ENCODE measurements around the gene CALN1. TPM values are rescaled to one million over a fixed set of nuclear protein-coding genes. Genes with fewer than 3 reads are reported as not detected.

The CALN1 gene
- total RNA-seq, 1 experiment from 2014 or later, result not detected

DNA sequence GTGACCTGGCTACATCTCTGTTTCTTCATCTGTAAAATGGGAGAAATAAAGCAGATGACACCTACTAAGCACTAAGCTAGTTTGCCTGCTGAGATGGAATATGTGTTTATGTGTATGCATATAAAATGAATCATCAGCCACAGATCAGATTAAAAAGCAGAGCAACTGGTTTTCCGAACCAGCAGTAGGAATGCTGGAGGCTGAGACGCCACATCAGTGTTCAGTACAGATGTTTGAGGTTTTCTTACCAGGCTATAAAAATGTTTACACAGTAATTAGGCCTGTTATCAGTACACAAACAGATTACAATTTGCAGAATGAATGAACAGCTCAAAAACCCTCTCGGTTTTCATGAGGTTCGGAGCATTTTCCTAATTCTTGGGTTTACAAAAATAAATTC is 85.8 kb downstream of the CALN1 start:
- peak; percentile 88 for DNase-seq (ENCODE audit: low spot score)

DNA sequence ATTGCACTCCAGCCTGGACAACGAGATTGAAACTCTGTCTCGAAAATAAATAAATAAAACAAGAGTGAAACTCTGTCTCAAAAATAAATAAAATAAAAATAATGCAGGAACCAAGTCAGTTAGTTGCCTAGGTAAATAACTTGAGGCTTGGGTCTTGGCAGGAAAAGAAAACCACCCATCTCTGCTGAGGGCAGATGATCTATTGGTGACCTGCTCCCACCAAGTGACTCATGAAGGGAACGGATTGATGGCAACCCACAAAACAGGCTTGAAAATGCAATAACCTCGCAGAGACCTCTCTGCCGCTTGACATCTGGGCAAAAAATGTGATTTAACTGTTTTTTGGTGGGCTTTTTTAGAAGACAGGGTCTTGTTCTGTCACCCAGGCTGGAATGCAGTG is 86.6 kb downstream of the CALN1 start:
- no peak for DNase-seq (ENCODE audit: low spot score)

DNA sequence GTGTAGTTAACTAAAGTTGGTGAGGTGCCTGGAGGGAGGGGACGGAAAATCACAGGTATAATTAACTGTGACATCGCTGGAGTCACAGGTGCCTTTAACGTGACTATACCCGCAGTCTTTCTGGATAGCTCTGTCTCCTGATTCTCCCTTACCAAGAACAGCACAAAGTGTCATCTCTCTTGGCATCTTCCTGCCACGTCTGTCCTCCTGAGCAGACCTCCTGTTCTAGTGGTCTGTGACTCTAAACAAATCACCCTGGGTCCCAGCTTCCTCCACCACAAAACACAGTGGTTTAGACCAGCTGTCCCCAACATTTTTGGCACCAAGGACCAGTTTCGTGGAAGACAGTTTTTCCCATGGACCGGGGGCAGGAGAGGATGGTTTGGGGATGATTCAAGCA is 90.5 kb downstream of the CALN1 start:
- no peak for DNase-seq (ENCODE audit: low spot score)

DNA sequence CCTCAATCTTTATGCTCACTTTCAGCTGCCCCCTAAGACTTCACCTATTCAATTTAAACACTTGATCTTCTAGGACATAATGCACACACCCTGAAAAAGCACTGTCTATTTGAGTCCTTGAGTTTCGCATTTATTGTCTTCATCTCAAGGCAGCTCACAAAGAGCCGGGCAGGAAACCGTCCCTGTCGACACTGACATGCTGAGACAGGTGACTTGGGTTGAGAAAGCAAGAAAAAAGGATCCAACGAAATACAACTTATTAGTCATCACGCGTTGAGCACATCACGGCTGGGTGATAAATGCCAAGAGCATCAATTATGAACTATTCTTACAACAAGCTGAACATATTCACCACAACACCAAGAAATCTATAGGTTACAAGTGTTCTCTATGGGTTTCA is 91.1 kb downstream of the CALN1 start:
- DNase-seq (ENCODE audit: low spot score), result no peak

DNA sequence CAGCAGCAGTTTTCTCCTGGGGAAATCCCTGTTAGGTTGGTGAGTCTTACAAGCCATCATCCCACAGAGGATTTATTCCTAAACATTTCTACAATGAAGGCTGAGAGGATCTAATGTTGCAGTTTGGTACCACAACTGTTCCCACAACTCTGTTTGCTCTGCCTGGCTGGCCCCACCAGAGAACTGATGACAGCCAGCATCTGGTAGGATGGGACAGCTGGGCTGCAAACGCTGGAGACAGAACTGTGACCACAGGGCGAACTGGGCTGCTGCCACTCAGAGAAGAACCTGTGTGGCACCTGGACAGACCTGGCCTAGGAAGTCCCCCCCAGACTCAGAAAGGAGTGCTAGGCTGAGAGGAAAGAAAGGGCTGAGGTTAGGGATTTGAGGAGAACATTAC is 94.8 kb downstream of the CALN1 start:
- no peak for DNase-seq (ENCODE audit: low spot score)

DNA sequence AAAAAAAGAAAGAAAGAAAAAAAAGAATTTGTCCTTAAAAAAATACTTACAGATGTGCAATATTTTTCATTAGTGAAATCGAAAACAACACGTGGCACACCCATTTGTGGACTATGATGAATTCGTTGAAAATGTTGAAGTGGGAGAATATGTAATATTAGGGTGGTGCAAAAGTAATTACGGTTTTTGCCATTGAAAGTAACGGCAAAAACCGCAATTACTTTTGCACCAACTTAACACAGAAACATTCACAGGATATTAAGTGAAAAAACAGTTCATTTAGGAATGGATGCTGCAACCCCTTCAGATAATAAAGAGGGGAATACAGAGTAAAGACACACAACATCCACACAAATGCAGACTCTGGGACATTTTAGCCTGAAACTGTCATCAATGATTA is 96.0 kb downstream of the CALN1 start:
- no peak for DNase-seq (ENCODE audit: low spot score)

DNA sequence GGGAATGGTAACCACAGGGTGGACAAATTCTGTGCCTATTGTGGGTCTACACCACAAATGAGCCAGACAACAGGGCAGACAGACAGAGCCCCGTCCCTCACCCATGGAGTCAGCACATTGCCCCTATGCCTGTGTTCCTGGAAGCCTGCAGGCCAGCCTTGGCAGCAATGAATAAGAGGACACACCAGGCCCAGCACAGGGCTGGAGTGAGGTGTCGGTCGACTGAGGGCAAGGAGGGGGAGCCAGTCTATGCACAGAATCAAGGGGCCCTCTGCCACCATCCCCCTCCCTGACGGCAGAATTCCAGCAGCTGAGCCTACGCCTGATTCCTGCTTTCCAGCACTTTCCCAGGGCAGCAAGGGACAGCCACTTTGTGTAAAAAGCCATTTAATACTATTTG is 98.2 kb downstream of the CALN1 start:
- no peak for DNase-seq (ENCODE audit: low spot score)

DNA sequence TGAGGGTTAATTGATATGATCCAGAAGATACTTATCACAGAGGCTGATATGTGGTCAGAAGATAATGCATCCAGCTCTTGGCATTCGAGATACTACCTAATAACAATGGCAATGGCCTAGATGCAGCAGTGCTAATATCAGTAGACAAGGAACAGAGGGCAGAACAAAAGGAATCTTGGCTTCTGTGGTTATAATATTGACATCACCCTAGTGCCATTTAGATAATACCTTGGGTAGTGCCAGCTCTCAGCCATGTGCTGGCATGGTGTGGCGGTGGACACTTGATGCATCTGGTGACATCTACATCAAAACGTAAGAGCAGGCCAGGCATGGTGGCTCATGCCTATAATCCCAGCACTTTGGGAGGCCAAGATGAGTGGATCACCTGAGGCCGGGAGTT is 101.8 kb downstream of the CALN1 start:
- DNase-seq (ENCODE audit: low spot score), result no peak

DNA sequence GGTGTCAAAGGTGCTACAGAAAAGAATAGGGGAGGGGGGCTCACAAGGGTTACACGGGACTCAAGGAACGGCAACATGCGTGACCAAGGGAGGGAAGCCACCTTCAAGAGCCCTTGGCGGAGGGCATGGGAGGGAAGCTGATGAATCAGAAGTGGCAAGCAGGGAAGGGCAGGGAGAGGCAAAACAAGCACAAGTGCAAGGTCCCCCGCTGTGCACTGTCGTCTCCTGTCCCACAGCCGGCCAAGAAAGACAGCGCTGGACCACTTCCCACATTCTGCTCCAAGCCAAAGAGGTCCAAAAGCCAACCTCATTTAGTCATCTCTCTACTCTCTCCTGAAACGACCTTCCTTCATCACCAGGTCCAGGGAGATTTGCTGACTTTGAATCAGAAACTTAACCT is 102.7 kb downstream of the CALN1 start:
- DNase-seq (ENCODE audit: low spot score), result no peak

DNA sequence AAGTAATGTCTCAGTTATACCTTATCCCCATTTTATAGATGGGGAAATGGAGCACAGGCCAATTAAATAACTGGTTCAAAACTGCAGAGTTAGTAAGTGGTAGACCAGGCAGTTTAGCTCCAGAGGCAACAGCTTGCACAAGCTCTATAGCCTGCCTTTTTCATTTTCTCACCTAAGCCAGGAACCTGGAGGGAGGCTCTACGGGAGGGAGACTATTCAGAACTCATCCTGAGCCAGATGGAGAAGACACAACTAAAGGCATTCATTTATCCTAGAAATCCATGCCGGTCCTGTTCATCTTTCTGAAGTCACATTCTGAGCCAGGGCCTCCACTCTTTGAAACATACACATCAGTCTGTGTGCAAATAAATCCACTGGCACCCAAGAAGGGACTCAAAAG is 103.2 kb downstream of the CALN1 start:
- no peak for DNase-seq (ENCODE audit: low spot score)

DNA sequence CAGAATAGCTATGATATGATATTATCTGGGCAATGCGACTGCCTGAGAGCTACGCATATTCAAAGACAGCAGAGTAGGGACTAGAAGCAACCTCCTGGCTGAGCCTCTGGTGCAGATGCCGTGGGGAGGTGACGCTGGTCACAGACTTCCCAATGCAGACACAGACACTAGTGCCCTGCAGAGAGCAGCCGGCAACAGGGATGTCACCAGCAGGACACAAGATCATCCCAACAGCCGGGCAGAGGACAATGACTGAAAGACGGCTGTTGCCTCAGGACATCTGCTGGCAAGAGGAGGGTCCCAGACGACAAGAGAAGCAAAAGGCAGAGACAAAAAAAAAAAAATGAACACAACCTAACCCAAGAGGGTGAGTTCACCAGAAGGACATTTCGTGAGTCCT is 104.6 kb downstream of the CALN1 start:
- DNase-seq (ENCODE audit: low spot score), result no peak

DNA sequence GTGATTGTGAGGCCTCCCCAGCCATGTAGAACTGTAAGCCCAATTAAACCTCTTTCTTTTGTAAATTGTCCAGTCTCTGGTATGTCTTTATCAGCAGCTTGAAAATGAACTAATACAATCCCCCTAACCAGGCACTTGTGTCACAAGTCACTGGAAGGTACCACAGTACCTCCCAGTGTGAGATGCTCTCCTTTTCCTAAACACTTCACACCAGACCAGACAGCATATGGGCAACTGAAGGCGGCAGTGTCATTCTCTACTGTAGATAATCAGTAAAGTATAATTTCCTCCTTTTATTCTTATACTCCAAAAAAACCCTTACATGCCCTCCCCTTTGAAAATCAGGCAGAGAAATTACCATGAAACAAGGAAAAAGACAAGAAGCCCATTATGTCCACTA is 113.2 kb downstream of the CALN1 start:
- DNase-seq (ENCODE audit: low spot score), result no peak

DNA sequence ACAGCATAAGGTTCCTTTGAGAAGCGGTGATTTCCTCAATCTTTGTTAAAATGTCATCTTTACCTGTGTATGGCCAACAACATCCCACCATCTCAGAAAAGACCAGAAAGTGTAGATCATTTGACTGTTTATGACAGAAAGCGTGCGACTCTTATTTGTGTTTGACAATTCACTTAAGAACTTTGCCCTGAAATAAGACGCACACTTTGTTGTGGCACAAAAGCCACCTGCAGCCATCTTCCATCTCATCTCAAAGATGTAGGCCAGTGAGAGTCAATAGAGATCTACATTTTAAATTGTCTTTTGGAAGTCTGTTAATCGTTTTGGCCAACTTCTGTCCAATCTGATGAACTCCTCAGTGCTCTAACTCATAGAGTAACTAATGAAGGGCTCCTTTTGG is 114.0 kb downstream of the CALN1 start:
- no peak for DNase-seq (ENCODE audit: low spot score)

DNA sequence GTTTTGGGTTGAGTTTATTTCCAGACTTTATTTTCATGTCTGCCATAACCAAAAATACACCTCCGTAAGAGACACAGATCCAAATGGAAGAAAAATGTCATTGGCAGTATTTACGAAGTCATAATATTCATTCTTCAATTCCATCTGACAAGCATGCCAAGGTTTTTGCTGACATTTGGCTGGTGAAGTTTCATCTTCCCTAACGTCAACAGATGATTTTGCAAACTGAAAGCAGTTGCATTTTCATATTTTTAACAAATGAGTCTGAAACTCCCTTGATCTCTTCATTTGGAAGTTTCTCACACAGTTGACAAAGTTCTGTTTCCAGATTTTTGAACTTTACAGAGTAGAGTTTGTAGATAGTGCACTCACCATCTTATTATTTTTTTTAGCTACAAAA is 114.5 kb downstream of the CALN1 start:
- no peak for DNase-seq (ENCODE audit: low spot score)

DNA sequence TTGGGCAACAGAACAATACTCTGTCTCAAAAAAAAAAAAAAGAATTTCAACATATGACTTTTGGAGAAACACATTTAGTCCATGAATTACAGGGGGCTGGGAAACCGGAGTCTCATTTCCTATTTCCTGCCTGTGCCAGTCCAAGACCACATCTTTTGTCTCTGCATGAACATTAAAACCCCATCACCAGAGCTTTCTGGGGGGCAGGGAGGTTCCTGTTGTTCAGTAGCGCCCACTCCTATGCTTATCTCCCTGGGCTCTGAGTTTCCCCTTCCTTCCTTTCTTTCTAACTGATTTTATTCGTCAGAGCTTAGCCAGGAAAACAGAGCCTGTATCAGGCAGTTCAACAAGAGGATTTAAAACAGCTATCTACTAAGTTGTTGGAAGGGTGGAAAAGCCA is 119.3 kb downstream of the CALN1 start:
- no peak for DNase-seq (ENCODE audit: low spot score)

DNA sequence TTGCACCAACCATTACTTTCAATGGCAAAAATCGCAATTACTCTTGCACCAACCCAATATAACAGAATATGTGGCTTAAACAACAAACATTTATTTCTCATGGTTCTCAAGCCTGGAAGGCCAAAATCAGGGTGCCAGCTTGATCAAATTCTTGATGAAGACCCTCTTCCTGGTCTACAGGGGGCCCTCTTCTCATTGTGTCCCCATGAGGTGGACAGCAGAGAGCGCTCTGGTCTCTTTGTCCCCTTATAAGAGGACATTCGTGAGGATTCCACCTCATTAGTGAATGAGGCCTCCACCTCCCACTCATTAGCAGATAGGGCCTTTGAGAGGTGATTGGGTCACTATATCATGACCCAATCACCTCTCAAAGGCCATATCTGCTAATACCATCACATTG is 120.0 kb downstream of the CALN1 start:
- DNase-seq (ENCODE audit: low spot score), result no peak

DNA sequence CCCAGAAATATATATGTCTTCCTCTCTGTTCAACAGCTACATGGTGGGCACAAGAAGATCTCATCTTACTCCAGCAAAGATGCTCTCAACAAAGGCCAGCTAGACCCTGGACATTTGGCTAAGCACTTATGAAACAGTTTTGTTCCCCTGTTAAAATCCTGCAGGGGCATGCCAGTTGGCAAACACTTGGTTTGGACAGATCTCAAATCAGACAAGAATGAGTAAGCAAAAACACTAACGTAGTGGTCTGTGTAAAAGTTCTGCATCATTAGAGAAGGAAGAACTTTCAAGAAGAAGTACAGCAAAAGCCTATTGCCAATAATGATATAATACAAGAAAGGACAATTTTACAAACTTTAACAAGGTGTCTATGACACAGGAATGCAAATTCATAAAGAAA is 125.6 kb downstream of the CALN1 start:
- no peak for DNase-seq (ENCODE audit: low spot score)

DNA sequence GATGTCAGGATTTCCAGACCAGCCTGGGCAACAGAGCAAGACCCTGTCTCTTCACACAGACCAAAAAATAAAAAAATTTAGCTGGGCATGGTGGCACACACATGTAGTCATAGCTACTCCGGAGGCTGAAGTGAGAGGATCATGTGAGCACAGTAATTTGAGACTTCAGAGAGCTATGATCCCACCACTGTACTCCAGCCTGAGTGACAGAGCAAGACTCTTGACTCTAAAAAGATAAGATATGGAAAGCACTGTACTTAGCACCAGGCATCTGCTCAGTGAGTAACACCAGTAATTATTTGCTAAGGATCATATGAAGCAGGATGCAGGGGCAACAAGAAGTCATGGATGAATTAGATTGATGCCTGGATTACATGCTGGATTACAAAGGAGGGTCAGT is 128.8 kb downstream of the CALN1 start:
- no peak for DNase-seq (ENCODE audit: low spot score)

DNA sequence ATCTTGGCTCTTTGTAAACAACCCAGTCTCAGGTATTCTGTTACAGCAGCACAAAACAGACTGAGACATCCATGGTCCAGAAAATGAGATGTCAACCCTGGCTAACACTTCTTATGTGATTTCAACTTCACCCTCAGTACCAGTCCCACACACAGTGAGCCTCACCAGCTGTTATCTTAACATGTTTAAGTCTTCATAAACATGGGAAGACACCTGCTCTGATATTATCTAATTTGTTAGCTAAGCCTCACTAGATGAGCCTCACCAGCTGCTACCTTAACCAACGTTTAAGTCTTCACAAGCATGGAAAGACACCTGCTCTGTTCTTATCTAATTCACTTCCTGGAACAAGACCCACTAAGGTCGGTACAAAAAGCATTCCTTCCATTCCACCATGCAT is 130.8 kb downstream of the CALN1 start:
- DNase-seq (ENCODE audit: low spot score), result no peak

DNA sequence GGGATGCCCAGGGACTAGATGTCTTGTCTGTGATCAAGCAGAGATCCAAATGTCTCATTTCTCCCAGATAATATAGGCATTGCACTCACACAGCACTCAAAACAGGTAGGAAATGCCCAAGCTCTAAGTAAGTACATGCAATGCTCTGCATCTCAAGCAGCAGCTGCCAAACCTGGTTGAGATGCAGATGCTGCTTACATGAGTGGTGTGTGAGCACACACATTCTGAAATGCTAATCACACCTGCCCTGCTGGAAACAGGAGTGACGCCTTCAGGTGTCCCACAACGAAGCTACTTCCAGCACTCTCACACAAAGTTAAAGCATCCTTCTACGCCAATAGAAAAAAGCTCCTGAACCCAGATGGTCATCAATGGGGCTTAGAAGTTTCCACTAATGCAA is 132.9 kb downstream of the CALN1 start:
- no peak for DNase-seq (ENCODE audit: low spot score)

DNA sequence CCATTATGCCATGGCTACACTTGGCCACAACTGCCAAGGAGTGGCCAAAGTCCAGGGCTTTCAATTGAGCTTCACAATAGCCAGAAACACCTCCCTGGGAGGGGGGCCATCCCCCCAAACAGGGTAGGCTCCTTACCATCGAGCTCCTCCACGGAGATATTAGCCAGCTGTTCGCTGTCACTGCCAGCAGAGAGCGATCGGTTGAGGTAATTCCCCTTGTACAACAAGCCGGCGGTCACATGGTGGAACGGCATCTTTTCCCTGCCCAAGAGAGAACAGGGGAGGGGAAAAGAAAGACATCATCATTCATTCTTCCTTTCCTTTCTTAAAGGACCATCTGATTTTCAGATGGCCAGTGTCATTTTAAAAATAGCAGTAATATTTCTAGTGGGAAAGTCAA is 133.6 kb downstream of the CALN1 start:
- DNase-seq (ENCODE audit: low spot score), result no peak

DNA sequence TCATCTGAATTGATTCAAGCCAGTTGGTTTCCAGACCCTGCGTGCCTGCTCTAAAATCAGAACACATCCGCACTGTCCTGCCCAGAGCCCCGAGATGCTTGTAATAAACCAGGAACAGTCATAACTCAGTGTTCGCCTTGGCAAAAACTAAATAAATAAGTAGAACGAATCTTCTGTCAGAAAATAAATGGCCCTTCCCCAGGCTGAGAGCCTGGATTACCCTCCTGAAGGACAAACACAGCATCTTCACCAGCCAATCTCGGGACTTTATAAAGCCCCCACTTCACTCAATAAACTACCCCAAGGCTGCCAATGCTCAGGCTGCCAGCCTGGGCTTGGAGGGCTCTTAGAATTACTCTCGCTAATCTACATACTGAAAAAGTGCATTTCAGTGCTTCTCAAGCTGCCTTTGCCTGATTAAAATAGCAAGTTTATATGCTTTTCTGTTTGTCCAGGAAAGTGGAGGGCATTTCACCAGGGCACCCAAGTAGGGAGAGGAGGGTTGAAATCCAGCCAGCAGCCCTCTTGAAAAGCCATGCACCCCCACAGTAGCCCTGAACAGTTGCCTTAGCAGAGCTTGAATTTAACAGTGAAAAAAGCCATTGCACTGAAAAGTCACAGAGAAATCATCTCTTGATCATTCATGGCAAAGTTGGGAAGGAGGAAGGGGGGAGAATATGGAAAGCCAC is 136.6 kb downstream of the CALN1 start:
- no peak for DNase-seq (ENCODE audit: low spot score)

DNA sequence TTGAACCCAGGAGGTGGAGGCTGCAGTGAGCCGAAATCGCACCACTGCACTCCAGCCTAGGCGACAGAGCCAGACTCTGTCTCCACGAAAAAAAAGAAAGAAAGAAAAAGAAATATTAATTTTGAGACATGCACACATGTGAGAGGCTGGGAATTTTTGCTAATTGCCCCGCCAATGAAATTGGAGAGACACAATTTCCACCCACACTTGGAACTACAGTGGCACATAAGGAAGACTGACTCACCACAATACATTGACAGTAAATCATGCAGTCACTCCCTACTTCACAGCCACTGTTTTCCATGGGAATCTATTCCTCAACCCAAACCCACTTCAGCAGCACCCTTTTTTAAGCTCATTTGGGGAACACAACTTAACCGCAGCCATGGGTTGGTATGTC is 139.7 kb downstream of the CALN1 start:
- DNase-seq (ENCODE audit: low spot score), result no peak

DNA sequence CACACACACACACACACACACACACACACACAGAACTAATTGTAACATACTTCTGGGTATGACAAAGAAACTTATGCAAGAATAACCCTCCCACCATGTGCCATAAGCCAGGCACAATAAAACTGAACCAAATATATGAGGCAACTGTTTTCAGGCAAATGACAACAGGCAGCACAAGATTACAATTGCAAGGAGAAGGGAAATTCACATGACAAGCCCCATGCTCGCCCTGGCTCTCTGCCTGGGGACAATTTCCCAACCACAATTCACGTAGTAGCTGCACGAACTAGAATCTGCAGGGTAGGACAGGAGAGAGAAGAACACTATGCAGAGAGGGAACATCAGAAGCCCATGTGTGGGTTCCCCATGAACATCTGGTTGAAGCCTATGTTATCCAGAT is 143.3 kb downstream of the CALN1 start:
- no peak for DNase-seq (ENCODE audit: low spot score)
